ENCODE data around the gene RMP24.
"Not testable (repeated sequence)": the region's sequence is repeated elsewhere in the genome, so short reads cannot be mapped to it uniquely, and the experiment has no call there.

Gene RMP24

DNA sequence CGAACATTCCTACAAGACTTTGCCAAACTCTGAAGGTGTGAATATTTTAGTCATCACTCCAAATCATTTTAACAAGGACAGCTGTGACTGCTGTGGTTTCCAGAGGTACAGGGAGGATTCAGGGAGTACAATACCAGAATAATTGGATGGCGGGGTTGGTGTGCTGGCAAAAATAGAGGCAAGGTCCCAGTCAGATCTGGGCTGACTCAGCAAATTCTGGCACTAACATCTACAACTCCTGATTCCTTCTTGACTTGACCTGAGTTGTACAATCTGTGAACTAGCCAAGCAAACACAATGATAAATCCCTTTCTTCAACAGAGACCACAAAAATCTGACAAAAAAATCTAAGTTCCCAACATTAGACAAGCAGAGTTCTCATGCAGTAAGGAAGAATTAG lies 40.4 kb downstream of the RMP24 start:
- 98% methylated on average over 2 of the region's 2 CpGs for WGBS, 2 donors
- no peak for ATAC-seq (ENCODE audit: low FRiP score in 2 of 2)
- DNase-seq, result no peak
- Histone ChIP-seq H3K4me3 (no peak overlapping the region), H3K27ac (no peak overlapping the region), H3K4me1 (peaks cover 0 to 5% (median 0%) of the 10 kb centered on the region in 4 donors), H3K9me3 (no peaks in the 10 kb centered on the region), H3K36me3 (no peaks in the 10 kb centered on the region), H3K27me3 (no peaks in the 10 kb centered on the region)
- TF ChIP-seq EP300 (IDR thresholded peaks at IDR 0.05) (no peak), POLR2A (IDR thresholded peaks at IDR 0.05) (no peak)

DNA sequence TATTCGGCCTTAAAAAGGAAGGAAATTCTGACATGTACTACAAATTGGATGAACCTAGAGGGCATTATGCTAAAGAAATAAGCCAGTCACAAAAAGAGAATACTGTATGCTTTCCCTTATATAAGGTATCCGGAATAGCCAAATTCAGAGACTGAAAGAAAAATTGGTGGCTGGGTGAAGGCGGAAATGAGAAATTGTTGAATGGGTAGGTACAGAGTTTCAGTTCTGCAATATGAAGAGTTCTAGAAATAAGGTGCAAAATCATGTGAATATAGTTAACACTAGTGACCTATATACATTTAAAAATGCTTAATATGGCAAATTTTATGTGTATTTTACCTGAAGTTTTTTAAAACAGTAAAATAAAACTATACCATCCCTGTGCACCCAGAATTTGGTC lies 43.1 kb downstream of the RMP24 start:
- no peak overlapping the region for H3K27ac ChIP-seq
- H3K9me3 ChIP-seq, result no peaks in the 10 kb centered on the region
- H3K27me3 ChIP-seq, result no peaks in the 10 kb centered on the region
- no peak for TF ChIP-seq POLR2A (IDR thresholded peaks at IDR 0.05)
- ATAC-seq (ENCODE audit: low FRiP score in 2 of 2) (no peak), DNase-seq (no peak)
- 88 to 90% methylated on average over 3 of the region's 3 CpGs for WGBS, 2 donors
- H3K36me3 ChIP-seq, result no peaks in the 10 kb centered on the region
- H3K4me1 ChIP-seq, result peaks cover 0 to 5% (median 0%) of the 10 kb centered on the region in 4 donors
- H3K4me3 ChIP-seq, result no peak overlapping the region

GRCh38 chr18:36017232-36017631 lies 44.8 kb downstream of the RMP24 start:
- Histone ChIP-seq H3K4me1 (peaks cover 0 to 5% (median 0%) of the 10 kb centered on the region in 4 donors), H3K27ac (no peak overlapping the region), H3K9me3 (no peaks in the 10 kb centered on the region), H3K27me3 (no peaks in the 10 kb centered on the region), H3K4me3 (no peak overlapping the region), H3K36me3 (no peaks in the 10 kb centered on the region)
- 92 to 96% methylated on average over 2 of the region's 2 CpGs for WGBS, 2 donors
- ATAC-seq (ENCODE audit: low FRiP score in 2 of 2), result no peak
- no peak for TF ChIP-seq POLR2AphosphoS5 (IDR thresholded peaks at IDR 0.05)
- no peak for TF ChIP-seq EP300 (IDR thresholded peaks at IDR 0.05)
- TF ChIP-seq, protein P1, sequence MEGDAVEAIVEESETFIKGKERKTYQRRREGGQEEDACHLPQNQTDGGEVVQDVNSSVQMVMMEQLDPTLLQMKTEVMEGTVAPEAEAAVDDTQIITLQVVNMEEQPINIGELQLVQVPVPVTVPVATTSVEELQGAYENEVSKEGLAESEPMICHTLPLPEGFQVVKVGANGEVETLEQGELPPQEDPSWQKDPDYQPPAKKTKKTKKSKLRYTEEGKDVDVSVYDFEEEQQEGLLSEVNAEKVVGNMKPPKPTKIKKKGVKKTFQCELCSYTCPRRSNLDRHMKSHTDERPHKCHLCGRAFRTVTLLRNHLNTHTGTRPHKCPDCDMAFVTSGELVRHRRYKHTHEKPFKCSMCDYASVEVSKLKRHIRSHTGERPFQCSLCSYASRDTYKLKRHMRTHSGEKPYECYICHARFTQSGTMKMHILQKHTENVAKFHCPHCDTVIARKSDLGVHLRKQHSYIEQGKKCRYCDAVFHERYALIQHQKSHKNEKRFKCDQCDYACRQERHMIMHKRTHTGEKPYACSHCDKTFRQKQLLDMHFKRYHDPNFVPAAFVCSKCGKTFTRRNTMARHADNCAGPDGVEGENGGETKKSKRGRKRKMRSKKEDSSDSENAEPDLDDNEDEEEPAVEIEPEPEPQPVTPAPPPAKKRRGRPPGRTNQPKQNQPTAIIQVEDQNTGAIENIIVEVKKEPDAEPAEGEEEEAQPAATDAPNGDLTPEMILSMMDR (IDR thresholded peaks at IDR 0.05), result no peak
- no peak for DNase-seq

DNA sequence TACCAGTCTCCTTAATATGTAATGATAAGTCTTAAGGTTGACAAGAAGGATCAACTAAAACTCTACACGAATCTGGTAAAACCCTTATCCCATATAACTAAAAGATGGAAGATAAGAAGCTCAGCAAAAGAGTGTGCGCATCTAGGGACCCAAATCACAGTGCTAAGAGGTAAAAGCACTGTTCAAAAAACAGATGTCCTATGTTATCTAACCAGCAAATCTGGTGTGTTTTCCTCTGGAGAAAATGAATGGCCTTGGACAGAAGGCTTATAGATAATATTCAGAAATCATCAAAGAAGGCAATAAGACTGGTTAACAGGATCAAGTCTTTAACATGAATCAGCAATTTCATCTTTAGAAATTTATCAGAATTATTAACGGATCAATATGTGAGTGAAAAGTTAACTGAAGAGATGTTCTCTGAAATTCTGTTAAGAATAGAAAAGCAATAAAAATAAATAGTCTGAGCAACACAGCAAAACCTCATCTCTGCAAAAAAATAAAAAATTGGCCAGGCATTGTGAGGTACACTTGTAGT lies 47.8 kb downstream of the RMP24 start:
- Histone ChIP-seq H3K27ac (no peak overlapping the region), H3K4me1 (peaks cover 0 to 5% (median 0%) of the 10 kb centered on the region in 4 donors), H3K27me3 (no peaks in the 10 kb centered on the region), H3K36me3 (peaks cover 0 to 8% (median 0%) of the 10 kb centered on the region in 4 donors), H3K4me3 (no peak overlapping the region), H3K9me3 (no peaks in the 10 kb centered on the region)
- TF ChIP-seq POLR2A (IDR thresholded peaks at IDR 0.05) (no peak), EP300 (IDR thresholded peaks at IDR 0.05) (no peak), POLR2AphosphoS5 (IDR thresholded peaks at IDR 0.05) (no peak)
- TF ChIP-seq, protein P1 (IDR thresholded peaks at IDR 0.05), result no peak
- ATAC-seq (ENCODE audit: low FRiP score in 2 of 2) (no peak), DNase-seq (no peak)
- 95 to 99% methylated on average over 3 of the region's 3 CpGs for WGBS, 2 donors

GRCh38 chr18:36023336-36023735 lies 50.9 kb downstream of the RMP24 start:
- Histone ChIP-seq H3K4me3 (no peak overlapping the region), H3K4me1 (no peaks in the 10 kb centered on the region), H3K9me3 (no peaks in the 10 kb centered on the region), H3K36me3 (peaks cover 3 to 31% (median 6%) of the 10 kb centered on the region in 4 donors), H3K27ac (no peak overlapping the region), H3K27me3 (no peaks in the 10 kb centered on the region)
- ATAC-seq (ENCODE audit: low FRiP score in 2 of 2) (no peak), DNase-seq (no peak)
- no peak for TF ChIP-seq POLR2AphosphoS5 (IDR thresholded peaks at IDR 0.05)
- TF ChIP-seq POLR2A (IDR thresholded peaks at IDR 0.05), result no peak
- TF ChIP-seq, protein P1 (IDR thresholded peaks at IDR 0.05), result no peak
- no peak for TF ChIP-seq EP300 (IDR thresholded peaks at IDR 0.05)
- WGBS, 2 donors, result 82 to 87% methylated on average over 1 of the region's 1 CpG

- H3K36me3 ChIP-seq, result peaks cover 3 to 36% (median 6%) of the 10 kb centered on the region in 4 donors
- not testable (repeated sequence) for H3K4me1 ChIP-seq; H3K9me3 ChIP-seq; ATAC-seq (ENCODE audit: low FRiP score in 2 of 2); DNase-seq; H3K4me3 ChIP-seq; H3K27ac ChIP-seq; H3K27me3 ChIP-seq
- 95 to 97% methylated on average over 3 of the region's 3 CpGs for WGBS, 2 donors
These were observed 51.8 kb downstream of the RMP24 start for GRCh38 chr18:36024241-36024640.
